ENCODE data around the gene HOOK2.

Gene HOOK2

GRCh38 chr19:12794971-12795381 lies 19.6 kb upstream of the HOOK2 start:
- no peak overlapping the region for H2AK5ac ChIP-seq (ENCODE audit: low read length)
- no peak overlapping the region for H3K27ac ChIP-seq (ENCODE audit: low read depth, low read length)
- no peak overlapping the region for H4K8ac ChIP-seq (ENCODE audit: low read depth, low read length)
- no peak overlapping the region for H4K5ac ChIP-seq (ENCODE audit: low read length)
- no peak overlapping the region for H3K23ac ChIP-seq (ENCODE audit: low read length)
- no peak overlapping the region for H3K4me3 ChIP-seq (ENCODE audit: low read length)
- peaks cover 2% of the 10 kb centered on the region for H3K36me3 ChIP-seq (ENCODE audit: control insufficient read depth, insufficient read depth, low read length)
- H2BK15ac ChIP-seq (replicated peaks; ENCODE audit: low read depth): no peak overlapping the region
- peaks cover 1% of the 10 kb centered on the region for H3K79me2 ChIP-seq (ENCODE audit: control insufficient read depth, insufficient read depth, low read length)
- H3K4me2 ChIP-seq (ENCODE audit: low read length): no peak overlapping the region
- H3K4ac ChIP-seq (ENCODE audit: low read depth, low read length): no peak overlapping the region
- DNase-seq: no peak
- no peak overlapping the region for H3K18ac ChIP-seq (ENCODE audit: low read length)
- peaks cover 2% of the 10 kb centered on the region for H3K79me1 ChIP-seq (ENCODE audit: low read length)
- H2BK5ac ChIP-seq (ENCODE audit: low read length): no peak overlapping the region
- H2BK120ac ChIP-seq (ENCODE audit: low read depth, low read length): no peak overlapping the region
- H3K4me1 ChIP-seq (ENCODE audit: control insufficient read depth, low read depth, low read length): peaks cover 11% of the 10 kb centered on the region
- H3K27me3 ChIP-seq (ENCODE audit: insufficient read depth, low read length, poor library complexity): no peaks in the 10 kb centered on the region
- H3K56ac ChIP-seq (ENCODE audit: low read length): no peak overlapping the region
- no CpG with 5 or more reads among the region's 9 CpGs for WGBS (ENCODE audit: extremely low coverage, insufficient coverage, low lambda C conversion rate)
- no peak overlapping the region for H3K9ac ChIP-seq (ENCODE audit: low read length)

- no peak overlapping the region for H3K27ac ChIP-seq (ENCODE audit: low read depth, low read length)
- WGBS (ENCODE audit: extremely low coverage, insufficient coverage, low lambda C conversion rate): no CpG with 5 or more reads among the region's 7 CpGs
- H3K36me3 ChIP-seq (ENCODE audit: control insufficient read depth, insufficient read depth, low read length): no peaks in the 10 kb centered on the region
Observed at GRCh38 chr19:12794196-12794941, 19.0 kb upstream of the HOOK2 start.

DNA sequence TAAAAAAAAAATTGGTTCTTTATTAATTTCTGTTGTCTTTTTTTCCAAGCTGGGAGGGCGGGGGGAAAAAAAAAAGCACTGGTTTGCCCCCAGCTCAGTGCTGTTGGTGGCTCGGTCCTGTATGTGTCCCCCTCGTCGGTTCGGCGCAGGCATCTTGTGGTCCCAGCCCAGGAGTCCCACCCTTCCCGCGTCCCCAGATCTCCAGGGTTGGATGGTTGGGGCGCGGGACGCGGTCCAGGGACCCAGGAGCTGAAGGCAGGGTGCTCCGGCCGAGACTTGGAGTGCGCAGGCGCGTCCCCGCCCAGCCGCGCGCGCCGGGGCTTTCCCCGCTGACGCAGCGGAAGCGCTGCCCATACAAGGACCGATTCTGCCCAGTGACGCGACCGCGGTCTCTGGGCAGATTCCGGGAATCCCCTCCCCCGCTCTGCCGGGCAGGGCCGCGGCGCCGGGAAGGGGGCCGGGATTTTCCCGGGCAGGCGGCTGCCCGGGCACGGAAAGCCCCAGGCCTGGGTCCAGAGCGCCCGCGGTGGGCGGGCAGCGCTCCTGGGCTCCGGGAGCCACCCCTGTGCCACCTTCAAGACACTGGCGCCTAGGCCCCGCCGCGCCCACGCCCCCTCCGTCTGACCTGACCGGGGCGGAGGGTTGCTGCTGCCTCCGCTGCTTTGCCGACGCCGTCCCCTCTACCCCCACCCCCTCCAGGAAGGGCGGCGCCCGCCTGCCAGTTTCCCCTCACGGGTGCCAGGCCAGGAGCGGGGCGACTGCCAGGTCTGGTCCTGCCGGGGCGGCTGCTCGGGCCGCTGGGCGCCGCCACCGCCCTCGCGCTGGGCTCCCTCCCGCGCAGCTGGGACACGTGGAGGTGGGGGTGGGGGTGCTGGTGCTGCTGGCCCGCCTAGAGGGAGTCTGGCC lies 18.2 kb upstream of the HOOK2 start:
- H3K79me1 ChIP-seq (ENCODE audit: low read length): peaks cover 2% of the 10 kb centered on the region
- no peaks in the 10 kb centered on the region for H3K36me3 ChIP-seq (ENCODE audit: control insufficient read depth, insufficient read depth, low read length)
- H3K23ac ChIP-seq (ENCODE audit: low read length): no peak overlapping the region
- H3K27ac ChIP-seq (ENCODE audit: low read depth, low read length): no peak overlapping the region
- H3K4me1 ChIP-seq (ENCODE audit: control insufficient read depth, low read depth, low read length): peaks cover 17% of the 10 kb centered on the region
- no peak overlapping the region for H2BK15ac ChIP-seq (replicated peaks; ENCODE audit: low read depth)
- no peaks in the 10 kb centered on the region for H3K27me3 ChIP-seq (ENCODE audit: insufficient read depth, low read length, poor library complexity)
- H3K56ac ChIP-seq (ENCODE audit: low read length): peak overlapping the region; percentile 93
- H2BK5ac ChIP-seq (ENCODE audit: low read length): no peak overlapping the region
- H2BK120ac ChIP-seq (ENCODE audit: low read depth, low read length): no peak overlapping the region
- no peak overlapping the region for H4K8ac ChIP-seq (ENCODE audit: low read depth, low read length)
- H4K5ac ChIP-seq (ENCODE audit: low read length): no peak overlapping the region
- no peak overlapping the region for H2AK5ac ChIP-seq (ENCODE audit: low read length)
- H3K9ac ChIP-seq (ENCODE audit: low read length): peak overlapping the region; percentile 86
- peak overlapping the region; percentile 73 for H3K18ac ChIP-seq (ENCODE audit: low read length)
- peak overlapping the region; percentile 34 for H3K4me3 ChIP-seq (ENCODE audit: low read length)
- WGBS (ENCODE audit: extremely low coverage, insufficient coverage, low lambda C conversion rate): no CpG with 5 or more reads among the region's 81 CpGs
- H3K4me2 ChIP-seq (ENCODE audit: low read length): peak overlapping the region; percentile 73
- peaks cover 1% of the 10 kb centered on the region for H3K79me2 ChIP-seq (ENCODE audit: control insufficient read depth, insufficient read depth, low read length)
- no peak overlapping the region for H3K4ac ChIP-seq (ENCODE audit: low read depth, low read length)
- peak; percentile 96 for DNase-seq

More at GRCh38 chr19:12794196-12794941, 19.0 kb upstream of the HOOK2 start:
- Histone ChIP-seq H3K9ac (ENCODE audit: low read length) (peak overlapping the region; percentile 69), H3K18ac (ENCODE audit: low read length) (no peak overlapping the region), H3K4me1 (ENCODE audit: control insufficient read depth, low read depth, low read length) (peaks cover 11% of the 10 kb centered on the region), H3K4me2 (ENCODE audit: low read length) (peak overlapping the region; percentile 38), H2BK5ac (ENCODE audit: low read length) (no peak overlapping the region), H2BK15ac (replicated peaks; ENCODE audit: low read depth) (no peak overlapping the region), H3K4me3 (ENCODE audit: low read length) (no peak overlapping the region), H3K27me3 (ENCODE audit: insufficient read depth, low read length, poor library complexity) (no peaks in the 10 kb centered on the region), H3K56ac (ENCODE audit: low read length) (peak overlapping the region; percentile 85), H3K23ac (ENCODE audit: low read length) (no peak overlapping the region), H4K8ac (ENCODE audit: low read depth, low read length) (no peak overlapping the region), H2BK120ac (ENCODE audit: low read depth, low read length) (no peak overlapping the region), H2AK5ac (ENCODE audit: low read length) (no peak overlapping the region), H4K5ac (ENCODE audit: low read length) (no peak overlapping the region), H3K79me2 (ENCODE audit: control insufficient read depth, insufficient read depth, low read length) (peaks cover 1% of the 10 kb centered on the region), H3K79me1 (ENCODE audit: low read length) (peaks cover 2% of the 10 kb centered on the region), H3K4ac (ENCODE audit: low read depth, low read length) (no peak overlapping the region)
- DNase-seq: no peak

DNA sequence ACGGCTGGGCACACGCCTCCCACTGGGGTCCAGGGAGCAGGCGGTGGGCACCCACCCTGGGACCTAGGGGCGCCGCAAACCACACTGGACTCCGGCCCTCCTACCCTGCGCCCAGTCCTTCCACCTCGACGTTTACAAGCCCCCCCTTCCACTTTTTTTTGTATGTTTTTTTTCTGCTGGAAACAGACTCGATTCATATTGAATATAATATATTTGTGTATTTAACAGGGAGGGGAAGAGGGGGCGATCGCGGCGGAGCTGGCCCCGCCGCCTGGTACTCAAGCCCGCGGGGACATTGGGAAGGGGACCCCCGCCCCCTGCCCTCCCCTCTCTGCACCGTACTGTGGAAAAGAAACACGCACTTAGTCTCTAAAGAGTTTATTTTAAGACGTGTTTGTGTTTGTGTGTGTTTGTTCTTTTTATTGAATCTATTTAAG lies 17.5 kb upstream of the HOOK2 start:
- Histone ChIP-seq H2AK5ac (ENCODE audit: low read length) (no peak overlapping the region), H3K4me2 (ENCODE audit: low read length) (peak overlapping the region; percentile 97), H2BK15ac (replicated peaks; ENCODE audit: low read depth) (no peak overlapping the region), H3K27ac (ENCODE audit: low read depth, low read length) (no peak overlapping the region), H2BK5ac (ENCODE audit: low read length) (no peak overlapping the region), H4K5ac (ENCODE audit: low read length) (no peak overlapping the region), H3K23ac (ENCODE audit: low read length) (peak overlapping the region; percentile 98), H3K4ac (ENCODE audit: low read depth, low read length) (no peak overlapping the region), H3K56ac (ENCODE audit: low read length) (peak overlapping the region; percentile 93), H3K4me3 (ENCODE audit: low read length) (peak overlapping the region; percentile 56), H4K8ac (ENCODE audit: low read depth, low read length) (no peak overlapping the region), H3K27me3 (ENCODE audit: insufficient read depth, low read length, poor library complexity) (no peaks in the 10 kb centered on the region), H3K79me2 (ENCODE audit: control insufficient read depth, insufficient read depth, low read length) (peaks cover 1% of the 10 kb centered on the region), H3K79me1 (ENCODE audit: low read length) (peaks cover 2% of the 10 kb centered on the region), H3K9ac (ENCODE audit: low read length) (peak overlapping the region; percentile 86), H3K4me1 (ENCODE audit: control insufficient read depth, low read depth, low read length) (peaks cover 20% of the 10 kb centered on the region), H3K36me3 (ENCODE audit: control insufficient read depth, insufficient read depth, low read length) (no peaks in the 10 kb centered on the region), H2BK120ac (ENCODE audit: low read depth, low read length) (no peak overlapping the region), H3K18ac (ENCODE audit: low read length) (no peak overlapping the region)
- no CpG with 5 or more reads among the region's 22 CpGs for WGBS (ENCODE audit: extremely low coverage, insufficient coverage, low lambda C conversion rate)
- no peak for DNase-seq

- no CpG with 5 or more reads among the region's 84 CpGs for WGBS (ENCODE audit: extremely low coverage, insufficient coverage, low lambda C conversion rate)
- Histone ChIP-seq H3K4me1 (ENCODE audit: control insufficient read depth, low read depth, low read length) (peaks cover 20% of the 10 kb centered on the region), H4K8ac (ENCODE audit: low read depth, low read length) (no peak overlapping the region), H3K79me1 (ENCODE audit: low read length) (peaks cover 2% of the 10 kb centered on the region), H3K23ac (ENCODE audit: low read length) (peak overlapping the region; percentile 98), H3K27ac (ENCODE audit: low read depth, low read length) (no peak overlapping the region), H3K9ac (ENCODE audit: low read length) (peak overlapping the region; percentile 86), H3K4me2 (ENCODE audit: low read length) (peak overlapping the region; percentile 97), H4K5ac (ENCODE audit: low read length) (no peak overlapping the region), H3K36me3 (ENCODE audit: control insufficient read depth, insufficient read depth, low read length) (no peaks in the 10 kb centered on the region), H2BK5ac (ENCODE audit: low read length) (no peak overlapping the region), H3K56ac (ENCODE audit: low read length) (peak overlapping the region; percentile 93), H3K18ac (ENCODE audit: low read length) (peak overlapping the region; percentile 30), H3K4me3 (ENCODE audit: low read length) (peak overlapping the region; percentile 56), H3K79me2 (ENCODE audit: control insufficient read depth, insufficient read depth, low read length) (peaks cover 1% of the 10 kb centered on the region), H3K27me3 (ENCODE audit: insufficient read depth, low read length, poor library complexity) (no peaks in the 10 kb centered on the region), H2AK5ac (ENCODE audit: low read length) (no peak overlapping the region), H3K4ac (ENCODE audit: low read depth, low read length) (no peak overlapping the region), H2BK120ac (ENCODE audit: low read depth, low read length) (no peak overlapping the region), H2BK15ac (replicated peaks; ENCODE audit: low read depth) (no peak overlapping the region)
- peak; percentile 84 for DNase-seq
Observed at GRCh38 chr19:12792051-12792852, 16.9 kb upstream of the HOOK2 start.
